Left lobe of liver (tissue), 2 donors: ENCODE data around the gene TICAM1. TPM values are rescaled to one million over a fixed set of nuclear protein-coding genes. Genes with fewer than 3 reads are reported as not detected.
"Not testable (repeated sequence)": the region's sequence is repeated elsewhere in the genome, so short reads cannot be mapped to it uniquely, and the experiment has no call there.

Experiments used
- ATAC-seq: fragments of 200-7000 bp; cut with Tn5 transposase; one replicate; pipeline ENCODE4 v1.9.1; 2020; ENCODE audit warnings: mild to moderate bottlenecking, moderate library complexity
- DNase-seq: peaks from one replicate; pipeline ENCODE4 v3.0.0-alpha.2; 2020; ENCODE audit warnings: low spot score
- total RNA-seq: library from RNA; stranded (reverse); gene quantifications from one replicate; pipeline ENCODE4 v1.2.1, GENCODE V29; 2021
- donor health status: DM: no; HTN: no; CAD: no; lungs with moderate emphysema.
- donor health status: DM: no; HTN: yes; CAD: no.

TICAM1 gene
- total RNA-seq, 1 donor from 2014 or later, result 11.1 TPM

DNA sequence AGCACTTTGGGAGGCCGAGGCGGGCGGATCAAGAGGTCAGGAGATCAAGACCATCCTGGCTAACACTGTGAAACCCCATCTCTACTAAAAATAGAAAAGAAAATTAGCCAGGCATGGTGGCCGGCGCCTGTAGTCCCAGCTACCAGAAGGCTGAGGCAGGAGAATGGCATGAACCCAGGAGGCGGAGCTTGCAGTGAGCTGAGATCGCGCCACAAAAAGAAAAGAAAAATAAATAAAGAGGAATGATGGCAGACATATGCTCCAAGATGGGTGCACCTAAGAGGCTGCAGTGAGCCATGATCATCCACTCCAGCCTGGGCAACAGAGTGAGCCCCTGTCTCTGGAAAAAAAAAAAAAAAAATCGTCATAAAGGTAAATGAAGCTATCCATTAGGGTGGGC lies 14.5 kb upstream of the TICAM1 start:
- ATAC-seq, result not testable (repeated sequence)

DNA sequence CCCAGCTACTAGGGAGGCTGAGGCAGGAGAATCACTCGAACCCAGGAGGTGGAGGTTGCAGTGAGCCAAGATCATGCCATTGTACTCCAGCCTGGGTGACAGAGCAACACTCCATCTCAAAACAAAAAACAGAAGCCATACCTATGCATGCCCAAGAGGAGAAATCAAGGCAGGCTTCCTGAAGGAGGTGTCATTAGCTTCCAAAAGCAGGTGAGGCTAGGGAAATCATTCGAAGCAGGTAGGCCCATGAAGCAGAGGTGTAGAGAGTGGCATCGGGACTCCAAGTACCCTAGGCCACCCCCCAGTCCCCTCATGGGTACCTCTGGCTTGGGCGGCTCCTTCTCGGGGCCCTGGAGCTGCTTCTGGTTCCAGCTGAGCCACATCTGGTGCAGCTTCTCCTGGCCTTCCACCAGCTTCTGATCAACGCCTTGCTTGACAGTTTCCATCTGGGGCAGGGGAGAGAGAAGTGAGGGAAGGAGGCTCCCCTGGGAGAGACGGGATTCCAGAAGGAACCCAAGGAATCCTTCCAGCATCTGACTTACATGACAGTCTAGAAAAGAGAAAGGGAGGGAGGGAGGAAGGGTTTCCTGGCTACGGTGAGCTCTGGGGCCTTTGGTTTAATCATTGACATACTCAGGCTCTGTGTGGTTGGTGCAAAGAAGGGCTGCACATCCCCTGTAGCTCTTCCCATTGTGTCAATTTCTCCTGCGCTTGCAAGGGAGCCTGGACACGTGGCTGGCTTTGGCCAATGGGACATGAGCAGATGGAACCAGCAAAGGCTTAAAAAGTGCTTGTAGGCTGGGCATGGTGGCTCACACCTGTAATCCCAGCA lies 13.1 kb upstream of the TICAM1 start:
- ATAC-seq, result peak; percentile 80
- peak; percentile 56 for DNase-seq

More for the DNA sequence above, 14.5 kb upstream of the TICAM1 start:
- DNase-seq, result not testable (repeated sequence)

DNA sequence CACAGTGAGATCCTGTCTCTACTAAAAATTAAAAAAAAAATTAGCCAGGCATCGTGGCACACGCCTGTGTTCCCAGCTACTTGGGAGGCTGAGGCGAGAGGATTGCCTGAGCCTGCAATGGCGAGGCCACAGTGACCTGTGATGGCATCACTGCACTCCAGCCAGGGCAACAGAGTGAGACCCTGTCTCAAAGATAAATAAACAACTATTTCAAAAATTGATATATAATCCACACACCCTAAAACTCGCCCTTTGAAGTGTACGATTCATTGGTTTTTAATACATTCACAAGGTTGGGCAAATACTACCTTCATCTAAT lies 12.1 kb upstream of the TICAM1 start:
- no peak for DNase-seq
- ATAC-seq, result no peak

DNA sequence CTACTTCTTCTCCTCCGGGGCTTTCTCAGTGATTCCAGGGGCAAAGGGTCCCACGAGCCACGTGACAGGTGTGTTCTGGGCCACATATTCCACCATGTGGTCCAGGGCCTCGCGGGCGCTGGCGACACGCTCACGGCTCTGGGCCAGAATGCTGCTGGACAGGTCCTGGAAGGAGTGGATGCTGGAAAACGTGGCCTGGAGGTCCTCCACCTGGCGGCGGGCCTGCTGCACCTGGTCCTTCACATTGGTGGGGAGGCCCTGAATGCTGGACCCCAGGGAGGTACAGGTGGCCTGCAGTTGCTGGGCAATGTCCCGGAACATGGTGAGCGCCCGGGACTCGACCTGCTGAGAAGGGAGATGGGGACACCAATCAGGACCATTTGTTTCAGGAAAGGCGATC lies 7.7 kb upstream of the TICAM1 start:
- ATAC-seq (no peak), DNase-seq (no peak)

DNA sequence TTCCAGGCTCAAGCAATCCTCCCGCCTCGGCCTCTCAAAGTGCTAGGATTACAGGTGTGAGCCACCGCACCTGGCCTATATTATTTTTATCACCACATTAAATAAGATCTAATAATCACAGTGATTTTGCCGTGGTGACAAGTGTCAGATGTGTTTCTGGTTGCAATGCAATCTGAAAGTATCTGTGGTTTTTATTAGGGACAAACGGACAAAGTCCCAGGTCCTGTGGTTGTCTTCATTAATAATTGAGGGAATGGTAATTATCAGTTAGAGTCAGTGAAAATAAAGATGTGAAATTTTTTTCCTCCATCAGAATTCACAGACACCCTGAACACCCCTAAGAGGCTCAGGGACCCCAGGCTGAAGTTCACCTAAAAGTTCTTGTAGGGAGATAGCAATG lies 1.3 kb upstream of the TICAM1 start:
- ATAC-seq (no peak), DNase-seq (no peak)

DNA sequence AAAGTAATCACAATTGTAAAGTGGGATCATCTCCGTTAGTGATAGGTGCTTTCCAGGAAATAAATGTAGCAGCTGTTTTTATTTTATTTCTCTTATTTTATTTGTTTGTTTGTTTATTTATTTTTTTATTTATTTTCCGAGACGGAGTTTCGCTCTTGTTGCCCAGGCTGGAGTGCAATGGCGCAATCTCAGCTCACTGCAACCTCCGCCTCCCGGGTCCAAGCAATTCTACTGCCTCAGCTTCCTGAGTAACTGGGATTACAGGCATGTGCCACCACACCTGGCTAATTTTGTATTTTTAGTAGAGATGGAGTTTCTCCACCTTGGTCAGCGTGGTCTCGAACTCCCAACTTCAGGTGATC lies 448 bp upstream of the TICAM1 start:
- not testable (repeated sequence) for ATAC-seq

DNA sequence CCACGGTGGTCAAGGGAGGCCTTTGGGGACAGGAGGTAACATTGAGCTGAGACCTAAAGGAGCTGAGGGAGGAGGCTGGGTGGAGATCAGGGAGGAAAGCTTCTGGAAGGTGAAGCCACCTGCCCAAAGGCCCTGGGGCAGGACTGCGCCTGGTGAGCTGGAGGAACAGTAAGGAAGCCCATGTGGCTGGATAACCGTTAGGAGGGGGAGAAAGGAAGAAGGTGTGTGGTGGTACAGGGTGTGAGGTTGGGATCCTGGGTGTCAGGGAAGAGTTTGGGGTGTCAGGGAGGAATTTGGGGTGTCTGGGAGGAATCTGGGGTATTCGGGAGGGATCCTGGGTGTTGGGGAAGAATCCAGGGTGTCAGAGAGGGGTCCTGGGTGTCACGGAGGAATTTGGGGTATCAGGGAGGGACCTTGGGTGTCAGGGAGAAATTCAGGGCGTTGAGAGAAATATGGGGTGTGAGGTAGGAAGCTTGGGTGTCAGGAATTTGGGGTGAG lies 695 bp downstream of the TICAM1 start:
- no peak for DNase-seq
- peak; percentile 13 for ATAC-seq

More for the DNA sequence above, 448 bp upstream of the TICAM1 start:
- DNase-seq, result not testable (repeated sequence)

DNA sequence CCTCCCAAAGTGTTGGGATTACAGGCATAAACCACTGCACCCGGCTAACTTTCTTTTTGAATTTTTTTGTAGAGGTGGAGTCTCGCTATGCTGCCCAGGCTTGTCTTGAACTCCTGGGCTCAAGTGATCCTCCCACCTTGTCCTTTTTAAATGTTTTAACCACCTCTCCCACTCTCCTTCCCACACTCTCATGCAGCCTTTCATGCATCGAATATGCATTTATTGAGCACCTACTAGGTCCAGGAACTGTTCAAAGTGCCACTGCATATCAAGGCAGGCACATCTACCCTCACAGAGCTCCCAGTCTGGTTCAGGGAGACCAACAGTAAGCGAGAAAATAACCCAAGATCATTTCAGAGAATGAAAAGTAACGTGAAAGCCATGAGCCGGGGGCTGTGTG lies 1.2 kb downstream of the TICAM1 start:
- ATAC-seq (no peak), DNase-seq (no peak)

DNA sequence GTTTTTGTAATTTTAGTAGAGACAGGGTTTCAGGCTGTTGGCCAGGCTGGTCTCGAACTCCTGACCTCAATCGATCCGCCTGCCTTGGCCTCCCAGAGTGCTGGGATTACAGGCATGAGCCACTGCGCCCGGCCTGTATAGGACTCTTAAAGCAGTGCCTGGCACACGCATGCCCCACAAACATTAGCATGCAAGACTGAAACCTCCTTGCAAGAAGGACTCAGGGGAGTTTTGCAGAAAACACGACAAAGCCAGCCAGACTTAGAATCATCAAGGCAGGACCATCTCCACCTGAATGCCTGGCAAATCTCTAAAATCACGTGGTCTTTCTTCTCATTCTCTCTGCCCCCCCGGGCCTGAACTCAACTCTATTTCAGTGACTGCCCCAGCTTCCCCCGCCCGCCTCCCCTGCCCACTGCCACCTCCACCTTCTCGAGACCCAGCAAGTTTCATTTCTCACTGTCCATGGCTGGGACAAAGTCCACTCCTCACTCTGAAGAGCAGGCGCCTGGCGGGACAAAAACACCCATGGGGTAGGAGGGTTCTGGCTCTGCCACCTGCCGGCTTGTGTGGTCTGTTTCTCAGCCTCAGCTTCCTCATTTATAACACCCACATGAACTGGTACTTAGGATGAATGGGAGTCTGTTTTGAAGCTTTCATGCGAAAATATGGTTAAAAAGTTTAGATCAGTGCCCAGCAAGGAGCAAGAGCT lies 2.4 kb downstream of the TICAM1 start:
- DNase-seq (peak; percentile 81), ATAC-seq (peak; percentile 69)

DNA sequence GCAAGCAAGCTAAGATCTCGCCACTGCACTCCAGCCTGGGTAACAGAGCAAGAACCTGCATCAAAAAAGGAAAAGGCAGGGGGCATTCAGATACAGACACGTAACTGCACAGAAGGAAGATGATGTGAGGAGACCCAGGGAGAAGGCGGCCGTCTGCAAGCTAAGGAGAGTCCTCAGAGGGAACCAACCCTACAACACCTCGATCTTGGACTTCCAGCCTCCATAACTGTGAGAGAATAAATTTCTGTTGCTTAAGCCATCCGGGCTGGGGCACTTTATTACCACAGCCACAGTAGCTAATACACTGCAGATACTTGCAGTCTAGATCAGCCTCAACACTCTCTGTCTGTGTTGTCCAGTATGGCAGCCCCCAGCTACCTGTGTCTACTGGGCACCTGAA lies 7.9 kb downstream of the TICAM1 start:
- ATAC-seq, result no peak

DNA sequence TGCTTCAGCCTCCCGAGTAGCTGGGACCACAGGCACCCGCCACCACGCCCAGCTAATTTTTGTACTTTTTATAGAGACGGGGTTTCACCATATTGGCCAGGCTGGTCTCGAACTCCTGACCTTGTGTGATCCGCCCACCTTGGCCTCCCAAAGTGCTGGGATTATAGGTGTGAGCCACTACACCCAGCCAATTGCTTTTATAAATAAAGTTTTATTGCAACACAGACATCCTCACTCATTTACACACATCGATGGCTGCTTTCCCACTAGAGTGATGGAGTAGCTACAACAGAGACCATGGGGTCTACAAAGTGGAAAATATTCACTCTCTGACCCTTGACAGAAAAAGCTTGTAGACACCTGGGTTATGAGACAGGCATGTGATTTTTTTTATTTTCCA lies 9.2 kb downstream of the TICAM1 start:
- DNase-seq, ATAC-seq: not testable (repeated sequence)

More for the DNA sequence above, 7.9 kb downstream of the TICAM1 start:
- DNase-seq, result no peak

DNA sequence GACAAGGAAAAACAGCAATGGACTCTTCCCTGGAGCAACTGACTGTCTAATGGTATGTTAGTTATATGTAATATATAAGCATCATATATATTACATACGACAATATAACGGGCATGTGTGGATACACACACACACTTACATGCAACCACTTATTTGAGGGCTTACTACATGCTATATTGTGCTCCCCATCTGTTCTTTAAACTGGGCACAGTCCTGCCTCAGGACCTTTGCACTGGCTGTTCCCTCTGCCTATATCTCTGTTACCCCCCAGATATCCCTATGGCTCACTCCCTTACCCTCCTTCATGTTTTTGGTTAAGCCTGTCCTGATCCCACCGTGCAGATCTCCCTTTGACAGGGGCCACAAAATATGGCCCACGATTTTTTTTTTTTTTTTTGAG lies 10.2 kb downstream of the TICAM1 start:
- DNase-seq (no peak), ATAC-seq (no peak)

DNA sequence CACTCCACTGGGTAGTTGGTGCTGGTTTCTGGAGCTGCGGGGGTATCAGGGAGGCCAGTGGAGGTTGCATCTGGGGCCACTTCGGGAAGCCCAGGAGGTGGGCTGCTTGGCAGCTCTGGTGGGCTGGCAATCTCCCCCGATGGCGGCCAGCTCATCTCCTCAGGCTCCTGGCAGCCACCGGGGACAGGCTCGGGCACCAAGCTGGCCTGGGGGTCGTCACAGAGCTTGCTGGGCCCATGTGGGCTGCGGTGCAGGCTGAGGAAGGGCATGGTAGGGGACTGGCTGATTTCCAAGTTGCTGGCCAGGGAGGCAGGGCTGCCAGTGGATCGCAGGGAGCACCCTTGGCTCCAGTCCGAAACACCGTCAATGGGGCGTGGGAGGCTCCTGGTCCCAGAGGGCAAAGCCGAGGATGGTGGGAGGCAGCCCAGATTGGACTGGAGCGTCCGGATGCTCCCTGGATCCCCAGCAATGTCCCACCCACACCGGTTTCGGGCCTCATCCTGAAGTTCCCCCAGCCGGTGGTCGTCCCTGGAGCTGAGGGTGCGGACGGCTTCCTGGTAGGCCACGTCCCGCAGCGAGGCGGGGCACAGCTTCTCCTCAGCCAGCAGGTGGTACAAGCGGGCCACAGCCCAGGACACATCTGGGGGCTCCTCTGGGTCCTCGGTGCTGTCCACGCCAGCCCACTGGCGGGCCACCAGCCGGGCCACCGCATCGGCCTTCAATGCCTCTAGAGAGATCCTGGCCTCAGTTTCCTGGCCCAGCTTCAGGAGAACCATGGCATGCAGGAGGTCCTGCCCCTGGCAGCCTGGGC lies 13.8 kb downstream of the TICAM1 start:
- ATAC-seq (peak; percentile 5), DNase-seq (no peak)

DNA sequence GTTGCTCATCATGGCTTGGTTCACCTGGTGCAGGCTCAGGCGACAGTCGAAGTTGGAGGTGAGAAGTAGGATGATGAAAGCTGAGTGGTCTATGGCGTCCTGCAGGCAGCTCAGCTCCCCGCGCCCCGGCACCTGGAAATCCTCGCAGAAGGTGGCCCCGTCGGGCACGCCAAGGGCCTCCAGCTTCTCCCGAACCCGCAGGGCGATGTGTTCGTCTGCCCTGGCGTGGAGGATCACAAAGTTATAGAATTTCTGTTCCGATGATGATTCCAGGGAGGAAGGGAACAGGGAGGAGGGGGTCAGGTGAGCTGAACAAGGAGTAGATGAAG lies 14.6 kb downstream of the TICAM1 start:
- no peak for DNase-seq
- no peak for ATAC-seq

DNA sequence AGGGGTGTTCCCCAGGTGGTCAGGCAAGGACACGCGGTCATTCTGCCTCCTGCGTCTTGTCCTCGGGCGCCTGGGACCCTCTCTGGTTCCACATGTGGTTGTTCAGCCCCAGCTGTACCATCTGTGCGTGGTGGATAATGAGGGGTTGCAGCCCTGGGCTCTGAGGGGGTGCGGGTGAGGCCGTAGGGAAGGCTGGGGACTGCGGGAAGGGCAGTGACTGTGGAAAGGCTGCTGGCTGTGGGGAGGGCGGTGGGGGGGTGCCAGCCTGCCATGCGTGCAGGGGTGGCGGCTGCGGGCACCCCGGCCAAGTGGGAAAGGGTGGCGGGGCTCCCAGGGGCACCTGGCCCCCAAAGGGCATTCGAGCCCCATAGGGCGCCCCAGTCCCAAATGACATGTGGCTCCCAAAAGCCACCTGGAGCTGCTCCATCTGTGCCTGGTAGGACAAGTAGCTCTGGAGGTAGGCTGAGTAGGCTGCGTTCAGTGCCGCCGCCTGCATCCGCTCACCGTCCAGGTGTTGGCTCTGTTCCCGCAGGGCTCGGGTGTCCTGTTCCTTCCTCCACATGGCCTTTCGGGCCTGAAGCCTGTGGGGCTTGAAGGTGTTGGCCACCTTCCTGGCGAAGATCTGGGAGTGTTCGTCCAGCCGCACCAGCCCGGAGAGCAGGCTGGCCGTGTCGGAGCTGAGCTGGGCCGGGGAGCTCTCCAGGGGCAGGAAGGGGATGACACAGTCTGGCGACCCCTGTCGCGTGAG lies 15.1 kb downstream of the TICAM1 start:
- ATAC-seq (peak; percentile 1), DNase-seq (no peak)

DNA sequence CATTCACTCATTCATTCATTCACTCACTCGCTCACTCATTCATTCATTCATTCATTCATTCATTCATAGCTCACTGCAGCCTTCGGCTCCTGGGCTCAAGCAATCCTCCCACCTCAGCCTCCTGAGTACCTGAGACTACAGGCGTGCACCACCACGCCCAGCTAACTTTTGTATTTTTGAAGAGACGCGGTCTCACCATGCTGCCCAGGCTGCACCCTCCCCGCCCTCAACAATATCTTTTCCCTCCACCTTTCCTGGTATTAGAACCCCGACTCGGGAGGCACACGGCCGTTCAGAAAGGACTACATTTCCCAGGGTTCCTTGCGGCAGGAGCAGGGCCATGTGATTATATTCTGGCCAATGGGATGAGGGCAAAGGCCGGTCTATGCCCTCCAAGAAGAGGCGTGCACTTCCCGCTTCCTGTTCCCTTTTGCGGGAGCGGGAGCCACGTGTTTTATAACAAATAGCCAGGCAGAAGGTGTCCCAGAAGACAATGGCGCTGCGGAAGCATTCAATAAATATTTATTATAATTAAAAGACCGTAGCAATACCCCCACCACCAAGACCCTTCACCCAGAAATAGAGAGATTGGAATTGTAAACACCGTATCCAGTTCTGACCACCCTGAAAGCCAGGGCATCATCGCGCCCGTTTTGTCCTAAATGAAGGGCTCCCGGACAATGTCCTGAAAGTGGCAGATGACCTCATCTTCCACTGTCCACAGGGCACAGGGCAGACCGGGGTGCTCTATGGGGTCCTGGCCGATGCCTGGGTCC lies 15.9 kb downstream of the TICAM1 start:
- ATAC-seq (peak; percentile 91), DNase-seq (peak; percentile 88)

DNA sequence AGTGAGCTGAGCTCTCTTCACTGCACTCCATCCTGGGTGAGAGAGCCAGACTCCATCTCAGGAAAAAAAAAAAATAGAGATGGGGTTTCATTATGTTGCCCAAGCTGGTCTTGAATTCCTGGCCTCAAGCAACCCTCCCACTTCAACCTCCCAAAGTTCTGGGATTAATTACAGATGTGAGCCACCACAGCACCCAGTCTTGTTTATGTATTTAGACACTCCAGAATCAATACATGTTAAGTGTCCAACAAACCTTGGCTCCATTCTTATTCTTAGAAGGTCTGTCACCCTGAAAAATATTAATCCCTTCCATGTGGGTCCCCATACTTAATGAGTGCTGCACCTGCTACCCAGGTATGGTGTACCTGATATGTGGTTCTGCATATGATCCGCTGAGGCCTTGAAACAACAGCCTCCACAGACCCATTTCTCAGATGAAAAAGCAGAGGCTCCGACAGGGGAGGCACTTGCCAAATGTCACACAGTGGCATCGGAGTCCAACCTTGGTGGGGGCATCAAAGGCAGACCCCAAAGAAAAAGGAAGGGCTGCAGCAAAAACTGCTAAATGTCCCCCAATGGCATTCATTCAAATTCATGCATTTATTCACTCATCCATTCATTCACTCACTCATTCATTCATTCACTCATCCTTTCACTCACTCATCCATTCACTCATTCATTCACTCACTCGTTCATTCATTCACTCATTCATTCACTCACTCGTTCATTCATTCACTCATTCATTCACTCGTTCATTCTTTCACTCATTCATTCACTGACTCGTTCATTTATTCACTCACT lies 16.7 kb downstream of the TICAM1 start:
- ATAC-seq (no peak), DNase-seq (no peak)

DNA sequence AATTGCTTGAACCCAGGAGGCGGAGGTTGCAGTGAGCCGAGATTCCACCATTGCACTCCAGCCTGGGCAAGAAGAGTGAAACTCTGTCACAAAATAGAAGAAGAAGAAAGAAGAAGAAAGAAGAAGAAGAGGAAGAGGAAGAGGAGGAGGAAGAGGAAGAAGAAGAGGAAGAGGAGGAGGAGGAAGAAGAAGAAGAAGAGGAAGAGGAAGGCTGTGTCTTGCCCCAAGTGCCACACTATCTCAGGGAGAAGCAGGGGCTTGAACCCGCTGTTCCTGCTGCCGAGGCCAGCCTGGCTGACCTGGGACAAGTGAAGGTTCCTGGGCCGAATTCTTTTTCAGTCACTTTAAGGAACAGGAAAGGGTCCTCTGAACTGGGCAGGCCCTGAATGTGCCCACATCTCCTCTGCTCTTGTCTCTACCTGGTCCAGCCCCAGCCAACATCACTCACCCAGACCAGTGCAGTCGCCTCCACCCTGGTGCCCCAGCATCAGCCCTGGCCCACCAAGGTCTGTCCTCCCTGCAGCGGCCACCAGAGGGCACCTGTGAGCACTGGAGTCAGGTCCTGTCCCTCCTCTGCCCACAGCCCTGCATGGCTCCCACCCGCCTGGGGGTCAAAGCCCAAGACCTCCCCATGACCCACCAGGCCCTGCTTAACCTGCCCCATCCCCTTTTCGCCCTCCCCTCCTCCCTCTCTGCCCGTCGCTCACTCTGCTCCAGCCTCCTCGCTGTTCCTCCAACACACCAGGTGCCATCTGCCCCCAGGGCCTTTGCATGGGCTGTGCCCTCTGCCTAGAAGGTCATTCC lies 20.0 kb downstream of the TICAM1 start:
- DNase-seq (peak; percentile 79), ATAC-seq (peak; percentile 72)
